ENCODE data around the gene ACO2. TPM values are rescaled to one million over a fixed set of nuclear protein-coding genes. Genes with fewer than 3 reads are reported as not detected.
"Not testable (repeated sequence)": the region's sequence is repeated elsewhere in the genome, so short reads cannot be mapped to it uniquely, and the experiment has no call there.

ACO2 gene
- total and polyA plus RNA-seq, 2 donors = 29.7 to 33.9 TPM

- 97% methylated on average over 4 of the region's 4 CpGs for WGBS
- Histone ChIP-seq H3K27ac (ENCODE audit: low read depth in 1 of 2, low read length in 1 of 2) (no peak overlapping the region), H3K36me3 (ENCODE audit: control insufficient read depth in 2 of 2, insufficient read depth in 2 of 2, low read length in 1 of 2) (peaks cover 67 to 70% of the 10 kb centered on the region in 2 donors), H3K4me1 (ENCODE audit: control insufficient read depth in 2 of 2, insufficient read depth in 2 of 2, low read length in 2 of 2) (no peaks in the 10 kb centered on the region), H3K4me3 (ENCODE audit: low read length in 2 of 2) (no peak overlapping the region), H3K27me3 (ENCODE audit: control insufficient read depth in 2 of 2, insufficient read depth in 1 of 2, low read length in 1 of 2) (no peaks in the 10 kb centered on the region), H3K9me3 (ENCODE audit: control insufficient read depth in 2 of 2, insufficient read depth in 1 of 2, low read length in 1 of 2) (no peaks in the 10 kb centered on the region)
- DNase-seq (ENCODE audit: low read depth in 6 of 9, low spot score in 9 of 9) = no peak
These were observed 33.4 kb upstream of the ACO2 start for GRCh38 chr22:41435560-41435959.

DNA sequence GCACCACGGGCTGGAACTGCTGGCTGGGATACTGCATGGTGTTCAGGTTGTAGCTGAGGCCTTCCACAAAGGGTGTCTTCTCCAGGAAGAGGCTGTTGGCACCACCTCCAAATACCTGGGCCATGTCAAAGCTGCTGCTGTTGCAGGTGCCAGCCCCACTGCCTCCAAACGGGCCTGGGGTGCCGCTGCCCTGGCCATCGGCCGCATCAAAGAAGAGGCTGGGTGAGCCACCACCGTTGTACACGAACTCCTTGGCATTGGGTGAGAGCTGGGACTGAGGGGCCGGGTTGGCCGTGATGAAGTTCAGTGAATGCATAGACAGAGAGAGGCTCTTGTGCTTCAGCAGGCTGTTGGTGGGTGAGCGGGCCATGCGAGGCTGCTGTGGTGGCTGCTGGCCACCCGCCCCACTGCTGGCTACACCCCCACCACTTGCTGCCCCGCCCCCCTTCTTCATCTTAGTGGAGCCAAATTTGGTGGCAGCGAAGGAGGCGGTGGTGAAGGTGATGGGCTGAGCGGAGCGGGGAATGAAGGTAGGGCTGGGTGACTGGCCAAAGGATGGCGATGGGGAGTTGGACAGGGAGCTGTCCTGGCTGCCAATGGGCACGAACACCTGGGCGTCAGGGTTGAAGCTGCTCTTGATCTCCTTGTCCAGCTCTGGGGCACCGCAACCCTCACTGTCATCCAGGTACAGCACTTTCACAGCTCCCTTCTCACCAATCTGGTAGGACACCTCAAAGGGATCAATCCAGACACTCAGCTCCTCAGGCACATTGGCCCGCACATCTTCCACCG lies 32.4 kb upstream of the ACO2 start:
- no peak for DNase-seq (ENCODE audit: low read depth in 6 of 9, low spot score in 9 of 9)
- H3K27me3 ChIP-seq (ENCODE audit: control insufficient read depth in 2 of 2, insufficient read depth in 1 of 2, low read length in 1 of 2) = no peaks in the 10 kb centered on the region
- H3K9me3 ChIP-seq (ENCODE audit: control insufficient read depth in 2 of 2, insufficient read depth in 1 of 2, low read length in 1 of 2) = no peaks in the 10 kb centered on the region
- H3K4me3 ChIP-seq (ENCODE audit: low read length in 2 of 2) = no peak overlapping the region
- peaks cover 65 to 66% of the 10 kb centered on the region in 2 donors for H3K36me3 ChIP-seq (ENCODE audit: control insufficient read depth in 2 of 2, insufficient read depth in 2 of 2, low read length in 1 of 2)
- H3K27ac ChIP-seq (ENCODE audit: low read depth in 1 of 2, low read length in 1 of 2) = no peak overlapping the region
- no peaks in the 10 kb centered on the region for H3K4me1 ChIP-seq (ENCODE audit: control insufficient read depth in 2 of 2, insufficient read depth in 2 of 2, low read length in 2 of 2)
- WGBS = 92% methylated on average over 23 of the region's 23 CpGs

DNA sequence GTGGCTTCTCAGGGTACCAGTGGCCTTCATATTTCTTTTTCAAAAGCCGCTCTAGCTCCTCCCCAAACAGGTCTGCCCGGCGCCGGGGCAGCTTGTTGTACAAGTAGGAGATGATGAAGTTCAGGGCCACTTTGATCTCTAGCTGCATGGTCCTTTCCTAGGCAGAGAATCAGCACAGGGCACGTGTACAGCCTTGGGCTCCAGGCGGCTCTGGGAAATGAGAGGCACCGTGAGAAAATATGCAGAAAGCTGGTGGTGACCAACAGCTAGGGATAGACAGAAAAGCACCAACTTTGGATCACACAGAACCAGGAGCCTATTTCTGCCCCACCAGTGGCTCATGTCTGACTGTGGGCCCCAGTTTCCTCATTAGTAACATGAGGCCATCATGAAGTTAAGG lies 31.7 kb upstream of the ACO2 start:
- Histone ChIP-seq H3K27ac (ENCODE audit: low read depth in 1 of 2, low read length in 1 of 2) (no peak overlapping the region), H3K4me3 (ENCODE audit: low read length in 2 of 2) (no peak overlapping the region), H3K27me3 (ENCODE audit: control insufficient read depth in 2 of 2, insufficient read depth in 1 of 2, low read length in 1 of 2) (no peaks in the 10 kb centered on the region), H3K4me1 (ENCODE audit: control insufficient read depth in 2 of 2, insufficient read depth in 2 of 2, low read length in 2 of 2) (no peaks in the 10 kb centered on the region), H3K36me3 (ENCODE audit: control insufficient read depth in 2 of 2, insufficient read depth in 2 of 2, low read length in 1 of 2) (peaks cover 61 to 64% of the 10 kb centered on the region in 2 donors), H3K9me3 (ENCODE audit: control insufficient read depth in 2 of 2, insufficient read depth in 1 of 2, low read length in 1 of 2) (no peaks in the 10 kb centered on the region)
- no peak for DNase-seq (ENCODE audit: low read depth in 6 of 9, low spot score in 9 of 9)
- 97% methylated on average over 7 of the region's 7 CpGs for WGBS

DNA sequence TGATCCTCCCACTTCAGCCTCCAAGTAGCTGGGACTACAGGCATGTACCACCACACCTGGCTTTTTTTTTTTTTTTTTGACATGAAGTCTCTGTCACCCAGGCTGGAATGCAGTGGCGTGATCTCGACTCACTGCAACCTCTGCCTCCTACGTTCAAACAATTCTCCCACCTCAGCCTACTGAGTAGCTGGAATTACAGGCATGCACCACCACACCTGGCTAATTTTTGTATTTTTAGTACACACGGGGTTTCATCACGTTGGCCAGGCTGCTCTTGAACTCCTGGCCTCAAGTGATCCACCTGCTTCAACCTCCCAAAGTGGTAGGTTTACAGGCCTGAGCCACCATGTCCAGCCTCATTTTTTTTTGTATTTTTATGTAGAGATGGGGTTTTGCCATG lies 28.4 kb upstream of the ACO2 start:
- not testable (repeated sequence) for H3K27ac ChIP-seq (ENCODE audit: low read depth in 1 of 2, low read length in 1 of 2); DNase-seq (ENCODE audit: low read depth in 6 of 9, low spot score in 9 of 9); H3K27me3 ChIP-seq (ENCODE audit: control insufficient read depth in 2 of 2, insufficient read depth in 1 of 2, low read length in 1 of 2); H3K4me3 ChIP-seq (ENCODE audit: low read length in 2 of 2); H3K9me3 ChIP-seq (ENCODE audit: control insufficient read depth in 2 of 2, insufficient read depth in 1 of 2, low read length in 1 of 2)
- H3K4me1 ChIP-seq (ENCODE audit: control insufficient read depth in 2 of 2, insufficient read depth in 2 of 2, low read length in 2 of 2) = peaks cover 0 to 12% of the 10 kb centered on the region in 2 donors
- peaks cover 39 to 62% of the 10 kb centered on the region in 2 donors for H3K36me3 ChIP-seq (ENCODE audit: control insufficient read depth in 2 of 2, insufficient read depth in 2 of 2, low read length in 1 of 2)
- 98% methylated on average over 5 of the region's 5 CpGs for WGBS

DNA sequence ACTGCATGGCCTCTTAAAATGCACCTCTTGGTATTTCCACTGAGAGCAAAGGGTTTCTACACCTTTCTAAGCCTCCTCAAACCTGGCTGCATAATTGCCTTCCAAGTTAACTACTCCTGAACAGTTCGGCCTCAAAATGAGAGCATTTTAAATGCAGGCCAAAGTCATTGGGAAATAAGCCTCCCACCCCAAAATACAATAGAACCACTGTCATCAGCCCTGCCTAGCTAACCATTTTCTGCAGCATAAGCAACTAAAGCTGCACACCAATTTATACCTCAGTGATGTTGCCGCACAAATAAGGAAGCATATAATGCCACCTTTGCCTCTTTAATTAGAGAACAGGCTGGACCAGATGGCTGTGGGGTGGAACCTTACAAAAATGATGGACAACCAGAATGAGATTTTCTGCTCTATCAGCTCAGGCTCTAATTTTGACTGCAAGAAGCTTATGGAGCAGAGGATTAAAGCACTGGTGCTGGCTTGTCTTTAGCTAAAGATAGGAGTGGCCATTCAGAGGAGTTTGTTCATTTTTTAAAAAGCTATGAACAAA lies 26.6 kb upstream of the ACO2 start:
- Histone ChIP-seq H3K36me3 (ENCODE audit: control insufficient read depth in 2 of 2, insufficient read depth in 2 of 2, low read length in 1 of 2) (peaks cover 21 to 44% of the 10 kb centered on the region in 2 donors), H3K4me3 (ENCODE audit: low read length in 2 of 2) (no peak overlapping the region), H3K4me1 (ENCODE audit: control insufficient read depth in 2 of 2, insufficient read depth in 2 of 2, low read length in 2 of 2) (peaks cover 0 to 15% of the 10 kb centered on the region in 2 donors), H3K9me3 (ENCODE audit: control insufficient read depth in 2 of 2, insufficient read depth in 1 of 2, low read length in 1 of 2) (no peaks in the 10 kb centered on the region), H3K27ac (ENCODE audit: low read depth in 1 of 2, low read length in 1 of 2) (peak overlapping the region in 1 of 2 donors; percentile 7), H3K27me3 (ENCODE audit: control insufficient read depth in 2 of 2, insufficient read depth in 1 of 2, low read length in 1 of 2) (no peaks in the 10 kb centered on the region)
- no peak for DNase-seq (ENCODE audit: low read depth in 6 of 9, low spot score in 9 of 9)
- WGBS = 98% methylated on average over 2 of the region's 2 CpGs

DNA sequence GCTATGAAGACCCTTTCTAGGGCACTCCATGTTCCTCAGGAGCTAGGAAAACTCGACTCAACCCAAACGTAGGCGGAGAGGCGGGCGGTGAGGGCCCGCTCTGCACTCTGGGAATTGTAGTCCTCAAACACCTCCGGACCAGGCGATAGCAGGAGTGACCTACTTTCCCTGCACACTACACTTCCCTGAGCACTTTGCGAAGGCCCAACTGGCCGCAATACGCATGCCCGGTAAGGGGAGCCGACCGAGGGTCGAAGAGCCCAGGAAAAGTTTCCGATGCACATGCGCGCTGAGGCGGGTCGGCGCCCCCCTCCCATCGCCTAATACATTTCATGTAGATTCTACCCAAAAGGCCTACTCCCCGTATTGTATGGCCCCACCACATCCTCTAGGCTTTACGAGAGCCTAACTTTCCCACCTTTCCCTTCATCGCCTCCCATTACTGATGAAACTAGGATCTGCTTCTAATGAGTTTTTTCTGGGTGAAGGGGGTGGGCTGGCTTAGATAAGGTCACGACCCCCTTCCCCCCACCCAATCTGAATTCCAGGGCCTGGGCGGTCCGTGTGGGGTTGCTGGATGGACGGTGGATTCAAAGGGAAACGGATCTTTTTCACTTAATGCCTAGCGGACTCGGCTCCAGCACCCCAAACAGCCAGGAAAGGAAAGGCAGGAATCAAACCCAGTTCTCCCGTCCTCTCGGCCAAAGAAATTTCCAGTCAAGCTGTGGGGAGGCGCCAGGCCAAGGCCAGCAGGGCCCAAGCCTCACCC lies 24.4 kb upstream of the ACO2 start:
- Histone ChIP-seq H3K9me3 (ENCODE audit: control insufficient read depth in 2 of 2, insufficient read depth in 1 of 2, low read length in 1 of 2) (peaks cover 0 to 7% of the 10 kb centered on the region in 2 donors), H3K27ac (ENCODE audit: low read depth in 1 of 2, low read length in 1 of 2) (peak overlapping the region; percentile 72 to 100), H3K4me3 (ENCODE audit: low read length in 2 of 2) (peak overlapping the region; percentile 74 to 96), H3K27me3 (ENCODE audit: control insufficient read depth in 2 of 2, insufficient read depth in 1 of 2, low read length in 1 of 2) (no peaks in the 10 kb centered on the region), H3K4me1 (ENCODE audit: control insufficient read depth in 2 of 2, insufficient read depth in 2 of 2, low read length in 2 of 2) (peaks cover 3 to 25% of the 10 kb centered on the region in 2 donors), H3K36me3 (ENCODE audit: control insufficient read depth in 2 of 2, insufficient read depth in 2 of 2, low read length in 1 of 2) (peaks cover 12 to 26% of the 10 kb centered on the region in 2 donors)
- peak; percentile 86 to 97 (median 93) for DNase-seq (ENCODE audit: low read depth in 6 of 9, low spot score in 9 of 9)
- WGBS = under 1% methylated on average over 35 of the region's 35 CpGs

DNA sequence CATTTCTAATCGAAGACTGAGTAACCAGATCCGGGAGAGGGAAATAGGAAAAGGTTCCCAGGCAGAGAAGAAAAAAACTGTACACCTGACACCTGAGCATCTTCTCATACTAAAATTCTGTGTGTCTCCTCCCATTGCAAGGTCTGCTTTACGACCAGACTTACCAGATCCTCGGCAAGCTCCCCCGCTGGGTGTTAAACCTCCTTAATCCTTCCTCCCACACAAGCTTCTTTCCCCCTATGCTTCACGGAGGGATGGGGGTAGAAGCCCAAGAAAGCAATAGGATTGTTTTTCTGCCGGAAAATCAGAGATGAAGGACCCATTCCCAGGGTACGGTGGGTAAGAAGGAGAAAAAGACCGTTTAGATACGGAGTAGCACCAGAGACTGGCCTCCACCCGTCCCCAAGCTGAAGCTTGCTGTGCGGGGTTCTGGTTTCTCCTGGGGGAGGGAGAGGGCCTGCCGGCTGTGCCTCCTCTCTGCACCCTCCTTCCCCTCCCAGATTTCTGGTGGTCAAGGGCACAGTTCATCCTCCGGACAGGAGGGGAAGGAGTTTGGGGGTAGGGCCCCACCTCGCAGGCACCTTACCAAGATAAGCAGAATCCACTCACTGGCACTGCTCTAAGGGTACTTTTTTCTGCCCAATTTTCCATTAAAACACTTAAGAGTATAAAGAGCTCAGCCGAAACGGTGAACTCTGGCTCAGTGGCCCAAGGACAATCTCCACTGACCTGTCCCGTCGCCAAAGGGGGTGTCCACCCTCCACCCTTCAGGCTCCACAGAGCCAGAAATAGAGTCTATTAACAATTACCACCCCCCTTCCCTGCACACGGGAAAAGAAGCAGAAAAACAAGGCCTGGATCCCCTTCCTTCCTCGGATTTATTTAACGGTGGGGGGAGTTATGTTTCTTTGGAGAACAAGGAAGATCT lies 23.5 kb upstream of the ACO2 start:
- H3K4me1 ChIP-seq (ENCODE audit: control insufficient read depth in 2 of 2, insufficient read depth in 2 of 2, low read length in 2 of 2) = peaks cover 3 to 25% of the 10 kb centered on the region in 2 donors
- H3K27me3 ChIP-seq (ENCODE audit: control insufficient read depth in 2 of 2, insufficient read depth in 1 of 2, low read length in 1 of 2) = no peaks in the 10 kb centered on the region
- peaks cover 0 to 7% of the 10 kb centered on the region in 2 donors for H3K9me3 ChIP-seq (ENCODE audit: control insufficient read depth in 2 of 2, insufficient read depth in 1 of 2, low read length in 1 of 2)
- H3K36me3 ChIP-seq (ENCODE audit: control insufficient read depth in 2 of 2, insufficient read depth in 2 of 2, low read length in 1 of 2) = peaks cover 9 to 23% of the 10 kb centered on the region in 2 donors
- WGBS = 1% methylated on average over 22 of the region's 22 CpGs
- peak overlapping the region; percentile 74 to 96 for H3K4me3 ChIP-seq (ENCODE audit: low read length in 2 of 2)
- H3K27ac ChIP-seq (ENCODE audit: low read depth in 1 of 2, low read length in 1 of 2) = peak overlapping the region; percentile 92 to 100
- peak in 7 of 9 donors; percentile 9 to 66 (median 27) for DNase-seq (ENCODE audit: low read depth in 6 of 9, low spot score in 9 of 9)

GRCh38 chr22:41446057-41446501 lies 22.8 kb upstream of the ACO2 start:
- Histone ChIP-seq H3K27me3 (ENCODE audit: control insufficient read depth in 2 of 2, insufficient read depth in 1 of 2, low read length in 1 of 2) (no peaks in the 10 kb centered on the region), H3K4me3 (ENCODE audit: low read length in 2 of 2) (peak overlapping the region; percentile 74 to 96), H3K36me3 (ENCODE audit: control insufficient read depth in 2 of 2, insufficient read depth in 2 of 2, low read length in 1 of 2) (peaks cover 4 to 19% of the 10 kb centered on the region in 2 donors), H3K4me1 (ENCODE audit: control insufficient read depth in 2 of 2, insufficient read depth in 2 of 2, low read length in 2 of 2) (peaks cover 3 to 25% of the 10 kb centered on the region in 2 donors), H3K9me3 (ENCODE audit: control insufficient read depth in 2 of 2, insufficient read depth in 1 of 2, low read length in 1 of 2) (peaks cover 0 to 7% of the 10 kb centered on the region in 2 donors), H3K27ac (ENCODE audit: low read depth in 1 of 2, low read length in 1 of 2) (peak overlapping the region; percentile 92 to 100)
- WGBS = under 1% methylated on average over 34 of the region's 34 CpGs
- peak in 2 of 9 donors; percentile 3 to 11 for DNase-seq (ENCODE audit: low read depth in 6 of 9, low spot score in 9 of 9)

Data from thymus (tissue), 11 donors.